ENCODE results near the gene PGD. TPM values are rescaled to one million over a fixed set of nuclear protein-coding genes. Genes with fewer than 3 reads are reported as not detected.

The PGD gene
- total and polyA plus RNA-seq, 2 of the 13 experiments (the other 11 are each of a cell fraction or from before 2014, with no cell fraction given): 64.8 to 210 TPM

- no peak; the same call in 1 of the 2 replicates for TF ChIP-seq ZHX2 (IDR thresholded peaks at IDR 0.05; ENCODE audit: low read depth)
- TF ChIP-seq ZHX2 (CRISPR knock-in tag; IDR thresholded peaks at IDR 0.05; ENCODE audit: borderline replicate concordance): peak; percentile 56; the same call in 1 of the 2 replicates
- TF ChIP-seq TBX2 (CRISPR knock-in tag; IDR thresholded peaks at IDR 0.05; ENCODE audit: borderline replicate concordance): peak; percentile 92
- peak; percentile 93 for TF ChIP-seq ZNF562 (CRISPR knock-in tag; IDR thresholded peaks at IDR 0.05; ENCODE audit: borderline replicate concordance)
- TF ChIP-seq ZNF557 (CRISPR knock-in tag; IDR thresholded peaks at IDR 0.05): peak; percentile 79; the same call in 1 of the 2 replicates
- TF ChIP-seq GATAD2A (CRISPR knock-in tag; IDR thresholded peaks at IDR 0.05): peak; percentile 41; the same call in 1 of the 2 replicates
- TF ChIP-seq PATZ1 (CRISPR knock-in tag; IDR thresholded peaks at IDR 0.05): peak; percentile 81
- TF ChIP-seq RFX3 (CRISPR knock-in tag; IDR thresholded peaks at IDR 0.05): peak; percentile 84
- peak; percentile 95 for TF ChIP-seq CTCF (CRISPR knock-in tag; IDR thresholded peaks at IDR 0.05)
- TF ChIP-seq ZNF343 (CRISPR knock-in tag; IDR thresholded peaks at IDR 0.05): peak; percentile 89
- 0 out of 2 replicates have a peak, but pooled peaks have one; percentile 13 for TF ChIP-seq SP2 (CRISPR knock-in tag; IDR thresholded peaks at IDR 0.05)
- TF ChIP-seq ZNF747 (CRISPR knock-in tag; IDR thresholded peaks at IDR 0.05; ENCODE audit: borderline replicate concordance): peak; percentile 65; the same call in 1 of the 2 replicates
- TF ChIP-seq ZNF431 (CRISPR knock-in tag; IDR thresholded peaks at IDR 0.05; ENCODE audit: borderline replicate concordance, low read depth): peak; percentile 87; the same call in 1 of the 2 replicates
- TF ChIP-seq PPARG (CRISPR knock-in tag; conservative IDR thresholded peaks at IDR 0.05): no peak; the same call in 1 of the 2 replicates
- TF ChIP-seq PTBP1 (IDR thresholded peaks at IDR 0.05; ENCODE audit: low read depth, low read length, poor library complexity, severe bottlenecking): no peak
- peak; percentile 76 for TF ChIP-seq ZNF350 (CRISPR knock-in tag; IDR thresholded peaks at IDR 0.05; ENCODE audit: borderline replicate concordance, low read depth)
- peak; percentile 82 for TF ChIP-seq DMAP1 (CRISPR knock-in tag; IDR thresholded peaks at IDR 0.05)
- 0 out of 2 replicates have a peak, but pooled peaks have one; percentile 75 for TF ChIP-seq PBX3 (CRISPR knock-in tag; IDR thresholded peaks at IDR 0.05; ENCODE audit: borderline replicate concordance)
These were observed 31.6 kb downstream of the PGD start, which contains the start of gene CENPS (continued) for GRCh38 chr1:10430216-10431069.
